Measurements from ENCODE around the gene PRMT1.

PRMT1 gene

GRCh38 chr19:49701271-49701786, 24.3 kb downstream of the PRMT1 start:
- no peak for TF ChIP-seq POLR2A (IDR thresholded peaks at IDR 0.05; ENCODE audit: extremely low read depth, insufficient read length)
- no peak for TF ChIP-seq MAX (IDR thresholded peaks at IDR 0.05; ENCODE audit: low read depth, low read length)
- no peak for TF ChIP-seq MYC (IDR thresholded peaks at IDR 0.05; ENCODE audit: low read depth, low read length)
- TF ChIP-seq CTCF (IDR thresholded peaks at IDR 0.05; ENCODE audit: low read depth, low read length): no peak
- H3K4me3 ChIP-seq (ENCODE audit: low read depth, low read length): no peak overlapping the region
- DNase-seq (ENCODE audit: low read depth): no peak

- no peak overlapping the region for H3K4me3 ChIP-seq (ENCODE audit: low read depth, low read length)
- DNase-seq (ENCODE audit: low read depth): no peak
- no peak for TF ChIP-seq MYC (IDR thresholded peaks at IDR 0.05; ENCODE audit: low read depth, low read length)
- TF ChIP-seq CTCF (IDR thresholded peaks at IDR 0.05; ENCODE audit: low read depth, low read length): no peak
- no peak for TF ChIP-seq MAX (IDR thresholded peaks at IDR 0.05; ENCODE audit: low read depth, low read length)
- TF ChIP-seq POLR2A (IDR thresholded peaks at IDR 0.05; ENCODE audit: extremely low read depth, insufficient read length): no peak
Observed at GRCh38 chr19:49704888-49705642, 28.0 kb downstream of the PRMT1 start.

GRCh38 chr19:49705919-49706318, 28.8 kb downstream of the PRMT1 start:
- TF ChIP-seq CTCF (IDR thresholded peaks at IDR 0.05; ENCODE audit: low read depth, low read length) (no peak), MAX (IDR thresholded peaks at IDR 0.05; ENCODE audit: low read depth, low read length) (no peak), POLR2A (IDR thresholded peaks at IDR 0.05; ENCODE audit: extremely low read depth, insufficient read length) (no peak), MYC (IDR thresholded peaks at IDR 0.05; ENCODE audit: low read depth, low read length) (no peak)
- no peak for DNase-seq (ENCODE audit: low read depth)
- H3K4me3 ChIP-seq (ENCODE audit: low read depth, low read length): no peak overlapping the region

- no peak overlapping the region for H3K4me3 ChIP-seq (ENCODE audit: low read depth, low read length)
Observed at GRCh38 chr19:49710372-49710951, 33.4 kb downstream of the PRMT1 start.

GRCh38 chr19:49712397-49712859, 35.4 kb downstream of the PRMT1 start:
- TF ChIP-seq CTCF (IDR thresholded peaks at IDR 0.05; ENCODE audit: low read depth, low read length) (no peak), POLR2A (IDR thresholded peaks at IDR 0.05; ENCODE audit: extremely low read depth, insufficient read length) (no peak), MAX (IDR thresholded peaks at IDR 0.05; ENCODE audit: low read depth, low read length) (no peak), MYC (IDR thresholded peaks at IDR 0.05; ENCODE audit: low read depth, low read length) (no peak)
- peak; percentile 32 for DNase-seq (ENCODE audit: low read depth)
- H3K4me3 ChIP-seq (ENCODE audit: low read depth, low read length): no peak overlapping the region

More at GRCh38 chr19:49710372-49710951, 33.4 kb downstream of the PRMT1 start:
- TF ChIP-seq MAX (IDR thresholded peaks at IDR 0.05; ENCODE audit: low read depth, low read length) (no peak), CTCF (IDR thresholded peaks at IDR 0.05; ENCODE audit: low read depth, low read length) (no peak), POLR2A (IDR thresholded peaks at IDR 0.05; ENCODE audit: extremely low read depth, insufficient read length) (no peak), MYC (IDR thresholded peaks at IDR 0.05; ENCODE audit: low read depth, low read length) (no peak)
- DNase-seq (ENCODE audit: low read depth): no peak
